HL-60 (cell line): ENCODE data around the gene NLRP4.
A peak's percentile ranks its signal among the peaks of the same experiment; 100 is the strongest.

Experiments
- DNase-seq, 2 experiments: peaks; one replicate each; pipeline ENCODE4 v3.0.0-alpha.2; 2010 to 2020; ENCODE audit warnings: low read depth in 1 of 2, low spot score in 1 of 2
- H3K27ac ChIP-seq: fragments of 250-450 bp; sonication (Bioruptor Pico); replicated peaks from 2 replicates; pipeline ENCODE4 v1.5.1; 2020; ENCODE audit warnings: mild to moderate bottlenecking, moderate library complexity
- H3K27me3 ChIP-seq: fragments of 250-450 bp; sonication (Bioruptor Pico); 2 replicates; pipeline ENCODE4 v1.5.1; 2021; ENCODE audit warnings: mild to moderate bottlenecking, moderate library complexity; ENCODE audit not compliant: insufficient read depth, poor library complexity, severe bottlenecking
- H3K4me3 ChIP-seq: replicated peaks from 2 replicates; pipeline ENCODE4 v1.5.1; 2011; ENCODE audit warnings: mild to moderate bottlenecking, control low read depth, low read length; ENCODE audit not compliant: insufficient read depth
- GABPA ChIP-seq: IDR thresholded peaks from 2 replicates; pipeline ENCODE4 v1.6.1; 2012; ENCODE audit warnings: low read depth
- POLR2AphosphoS5 ChIP-seq: IDR thresholded peaks from 2 replicates; pipeline ENCODE4 v1.6.1; 2012; ENCODE audit warnings: low read depth
- SPI1 ChIP-seq: IDR thresholded peaks from 2 replicates; pipeline ENCODE4 v1.6.1; 2012; ENCODE audit warnings: low read depth, mild to moderate bottlenecking, borderline replicate concordance
- TF ChIP-seq, protein P1 (sequence below): IDR thresholded peaks from 2 replicates; pipeline ENCODE4 v1.6.1; 2012; ENCODE audit warnings: low read depth; ENCODE audit not compliant: insufficient replicate concordance
- TF ChIP-seq, protein P2 (sequence below): IDR thresholded peaks from one replicate; pipeline ENCODE4 v1.5.1; 2011; ENCODE audit warnings: low read length, control low read depth, inconsistent platforms; ENCODE audit not compliant: insufficient read depth

NLRP4 gene

DNA sequence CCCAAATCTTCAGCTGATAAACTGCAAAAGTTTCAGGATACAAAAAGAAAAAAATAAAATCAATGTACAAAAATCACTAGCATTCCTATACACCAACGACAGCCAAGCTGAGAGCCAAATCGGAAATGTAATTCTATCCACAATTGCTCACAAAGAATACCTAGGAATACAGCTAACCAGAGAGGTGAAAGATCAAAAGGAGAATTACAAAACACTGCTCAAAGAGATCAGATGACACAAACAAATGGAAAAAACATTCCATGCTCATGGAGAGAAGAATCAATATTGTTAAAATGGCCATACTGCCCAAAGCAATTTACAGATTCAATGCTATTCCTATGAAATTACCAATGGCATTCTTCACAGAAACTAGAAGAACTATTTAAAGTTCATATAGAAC, 34.1 kb upstream of the NLRP4 start:
- Histone ChIP-seq H3K4me3 (no peak overlapping the region), H3K27me3 (no peaks in the 10 kb centered on the region), H3K27ac (no peak overlapping the region)
- no peak for DNase-seq
- TF ChIP-seq GABPA = no peak
- no peak for TF ChIP-seq POLR2AphosphoS5
- TF ChIP-seq, protein P1, sequence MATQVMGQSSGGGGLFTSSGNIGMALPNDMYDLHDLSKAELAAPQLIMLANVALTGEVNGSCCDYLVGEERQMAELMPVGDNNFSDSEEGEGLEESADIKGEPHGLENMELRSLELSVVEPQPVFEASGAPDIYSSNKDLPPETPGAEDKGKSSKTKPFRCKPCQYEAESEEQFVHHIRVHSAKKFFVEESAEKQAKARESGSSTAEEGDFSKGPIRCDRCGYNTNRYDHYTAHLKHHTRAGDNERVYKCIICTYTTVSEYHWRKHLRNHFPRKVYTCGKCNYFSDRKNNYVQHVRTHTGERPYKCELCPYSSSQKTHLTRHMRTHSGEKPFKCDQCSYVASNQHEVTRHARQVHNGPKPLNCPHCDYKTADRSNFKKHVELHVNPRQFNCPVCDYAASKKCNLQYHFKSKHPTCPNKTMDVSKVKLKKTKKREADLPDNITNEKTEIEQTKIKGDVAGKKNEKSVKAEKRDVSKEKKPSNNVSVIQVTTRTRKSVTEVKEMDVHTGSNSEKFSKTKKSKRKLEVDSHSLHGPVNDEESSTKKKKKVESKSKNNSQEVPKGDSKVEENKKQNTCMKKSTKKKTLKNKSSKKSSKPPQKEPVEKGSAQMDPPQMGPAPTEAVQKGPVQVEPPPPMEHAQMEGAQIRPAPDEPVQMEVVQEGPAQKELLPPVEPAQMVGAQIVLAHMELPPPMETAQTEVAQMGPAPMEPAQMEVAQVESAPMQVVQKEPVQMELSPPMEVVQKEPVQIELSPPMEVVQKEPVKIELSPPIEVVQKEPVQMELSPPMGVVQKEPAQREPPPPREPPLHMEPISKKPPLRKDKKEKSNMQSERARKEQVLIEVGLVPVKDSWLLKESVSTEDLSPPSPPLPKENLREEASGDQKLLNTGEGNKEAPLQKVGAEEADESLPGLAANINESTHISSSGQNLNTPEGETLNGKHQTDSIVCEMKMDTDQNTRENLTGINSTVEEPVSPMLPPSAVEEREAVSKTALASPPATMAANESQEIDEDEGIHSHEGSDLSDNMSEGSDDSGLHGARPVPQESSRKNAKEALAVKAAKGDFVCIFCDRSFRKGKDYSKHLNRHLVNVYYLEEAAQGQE = no peak
- TF ChIP-seq, protein P2, sequence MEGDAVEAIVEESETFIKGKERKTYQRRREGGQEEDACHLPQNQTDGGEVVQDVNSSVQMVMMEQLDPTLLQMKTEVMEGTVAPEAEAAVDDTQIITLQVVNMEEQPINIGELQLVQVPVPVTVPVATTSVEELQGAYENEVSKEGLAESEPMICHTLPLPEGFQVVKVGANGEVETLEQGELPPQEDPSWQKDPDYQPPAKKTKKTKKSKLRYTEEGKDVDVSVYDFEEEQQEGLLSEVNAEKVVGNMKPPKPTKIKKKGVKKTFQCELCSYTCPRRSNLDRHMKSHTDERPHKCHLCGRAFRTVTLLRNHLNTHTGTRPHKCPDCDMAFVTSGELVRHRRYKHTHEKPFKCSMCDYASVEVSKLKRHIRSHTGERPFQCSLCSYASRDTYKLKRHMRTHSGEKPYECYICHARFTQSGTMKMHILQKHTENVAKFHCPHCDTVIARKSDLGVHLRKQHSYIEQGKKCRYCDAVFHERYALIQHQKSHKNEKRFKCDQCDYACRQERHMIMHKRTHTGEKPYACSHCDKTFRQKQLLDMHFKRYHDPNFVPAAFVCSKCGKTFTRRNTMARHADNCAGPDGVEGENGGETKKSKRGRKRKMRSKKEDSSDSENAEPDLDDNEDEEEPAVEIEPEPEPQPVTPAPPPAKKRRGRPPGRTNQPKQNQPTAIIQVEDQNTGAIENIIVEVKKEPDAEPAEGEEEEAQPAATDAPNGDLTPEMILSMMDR = no peak
- no peak for TF ChIP-seq SPI1

DNA sequence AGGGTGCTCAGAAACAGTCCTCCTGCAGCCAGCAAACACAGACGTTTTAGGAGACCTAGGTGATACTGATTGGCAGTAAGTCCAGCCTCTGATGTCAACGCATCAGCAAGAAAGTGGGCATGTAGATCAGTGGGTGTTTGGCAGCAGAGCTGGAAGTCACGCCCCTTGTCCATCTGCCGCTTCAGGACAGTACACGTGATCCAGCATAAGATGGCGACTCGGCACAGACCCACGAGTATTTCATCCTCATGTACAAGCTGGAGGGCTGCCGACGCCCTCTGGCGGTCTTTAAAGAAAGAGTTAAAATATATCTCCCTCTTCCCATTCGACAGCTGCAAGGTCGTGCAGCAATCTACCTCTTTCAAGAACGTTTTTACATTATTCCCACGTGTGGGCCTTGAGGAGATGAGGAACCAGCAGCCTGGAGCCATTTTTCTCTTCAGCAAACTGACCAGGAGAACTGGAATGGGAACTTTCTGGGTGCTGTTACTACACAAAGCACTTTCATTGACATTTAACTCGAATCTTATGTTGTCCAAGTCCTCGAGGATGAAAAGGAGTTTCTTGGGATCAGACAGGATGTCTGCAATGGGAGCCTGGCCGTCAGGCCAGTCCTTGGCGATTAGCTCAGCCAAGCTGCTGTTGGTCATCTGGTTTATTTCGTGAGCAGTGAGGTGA, 26.8 kb upstream of the NLRP4 start:
- H3K4me3 ChIP-seq = no peak overlapping the region
- no peaks in the 10 kb centered on the region for H3K27me3 ChIP-seq
- peak; percentile 50 to 79 for DNase-seq
- no peak for TF ChIP-seq GABPA
- TF ChIP-seq, protein P2 = peak; percentile 25
- TF ChIP-seq SPI1 = no peak
- TF ChIP-seq POLR2AphosphoS5 = no peak
- TF ChIP-seq, protein P1 = no peak
- no peak overlapping the region for H3K27ac ChIP-seq

DNA sequence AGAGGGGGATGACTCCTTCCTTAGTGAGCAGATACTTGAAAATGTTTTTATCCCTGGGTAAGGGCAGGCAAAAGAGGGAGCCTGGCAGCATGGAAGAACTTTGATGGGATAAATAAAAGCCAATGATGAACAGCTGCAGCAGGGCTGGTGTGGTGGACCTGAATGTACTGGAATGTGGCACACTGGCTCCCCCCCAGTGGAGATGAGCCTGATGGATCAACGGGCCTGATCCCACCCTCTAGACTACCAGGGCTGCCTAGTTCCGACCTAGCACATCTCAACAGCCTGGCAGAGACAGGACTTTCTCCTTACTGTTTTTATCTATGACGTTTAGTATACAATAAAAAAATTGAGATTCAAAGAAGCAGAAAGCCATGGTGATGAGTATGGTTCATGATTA, 25.0 kb upstream of the NLRP4 start:
- TF ChIP-seq, protein P2 = no peak
- no peak for TF ChIP-seq POLR2AphosphoS5
- TF ChIP-seq, protein P1 = no peak
- TF ChIP-seq GABPA = no peak
- no peak for TF ChIP-seq SPI1
- no peak for DNase-seq
- Histone ChIP-seq H3K4me3 (no peak overlapping the region), H3K27me3 (no peaks in the 10 kb centered on the region), H3K27ac (no peak overlapping the region)
